ENCODE data around the gene SNX15.

The SNX15 gene

GRCh38 chr11:65014726-65015227 is 12.5 kb upstream of the SNX15 start:
- Histone ChIP-seq H3K4me3 (replicated peaks; ENCODE audit: insufficient read depth, low read length) (peak overlapping the region; percentile 60), H3K27me3 (ENCODE audit: insufficient read depth, poor library complexity, severe bottlenecking) (no peaks in the 10 kb centered on the region), H3K27ac (replicated peaks) (peak overlapping the region; percentile 89)
- DNase-seq (ENCODE audit: low read depth in 1 of 2, low spot score in 1 of 2): peak in 1 of 2 experiments; percentile 24
- TF ChIP-seq POLR2AphosphoS5 (IDR thresholded peaks at IDR 0.05; ENCODE audit: low read depth) (no peak), CTCF (IDR thresholded peaks at IDR 0.05; ENCODE audit: insufficient read depth, low read length) (no peak), GABPA (IDR thresholded peaks at IDR 0.05; ENCODE audit: low read depth) (no peak), REST (IDR thresholded peaks at IDR 0.05; ENCODE audit: insufficient replicate concordance, low read depth) (no peak), SPI1 (IDR thresholded peaks at IDR 0.05; ENCODE audit: borderline replicate concordance, low read depth) (no peak)

GRCh38 chr11:65016705-65017104 is 10.5 kb upstream of the SNX15 start:
- DNase-seq (ENCODE audit: low read depth in 1 of 2, low spot score in 1 of 2): no peak
- no peak overlapping the region for H3K27ac ChIP-seq (replicated peaks)
- no peak overlapping the region for H3K4me3 ChIP-seq (replicated peaks; ENCODE audit: insufficient read depth, low read length)
- TF ChIP-seq POLR2AphosphoS5 (IDR thresholded peaks at IDR 0.05; ENCODE audit: low read depth) (no peak), REST (IDR thresholded peaks at IDR 0.05; ENCODE audit: insufficient replicate concordance, low read depth) (no peak), SPI1 (IDR thresholded peaks at IDR 0.05; ENCODE audit: borderline replicate concordance, low read depth) (no peak), CTCF (IDR thresholded peaks at IDR 0.05; ENCODE audit: insufficient read depth, low read length) (no peak), GABPA (IDR thresholded peaks at IDR 0.05; ENCODE audit: low read depth) (no peak)
- H3K27me3 ChIP-seq (ENCODE audit: insufficient read depth, poor library complexity, severe bottlenecking): no peaks in the 10 kb centered on the region

GRCh38 chr11:65017937-65018336 is 9.3 kb upstream of the SNX15 start:
- Histone ChIP-seq H3K27ac (replicated peaks) (no peak overlapping the region), H3K4me3 (replicated peaks; ENCODE audit: insufficient read depth, low read length) (no peak overlapping the region), H3K27me3 (ENCODE audit: insufficient read depth, poor library complexity, severe bottlenecking) (no peaks in the 10 kb centered on the region)
- DNase-seq (ENCODE audit: low read depth in 1 of 2, low spot score in 1 of 2): no peak
- TF ChIP-seq GABPA (IDR thresholded peaks at IDR 0.05; ENCODE audit: low read depth): no peak
- no peak for TF ChIP-seq REST (IDR thresholded peaks at IDR 0.05; ENCODE audit: insufficient replicate concordance, low read depth)
- TF ChIP-seq POLR2AphosphoS5 (IDR thresholded peaks at IDR 0.05; ENCODE audit: low read depth): no peak
- no peak for TF ChIP-seq CTCF (IDR thresholded peaks at IDR 0.05; ENCODE audit: insufficient read depth, low read length)
- no peak for TF ChIP-seq SPI1 (IDR thresholded peaks at IDR 0.05; ENCODE audit: borderline replicate concordance, low read depth)

All from HL-60 (cell line).